Astrocyte of the spinal cord (primary cell): ENCODE results near the gene SCARF2.

Experiments
- DNase-seq: peaks from one replicate; pipeline ENCODE4 v3.0.0; 2011; ENCODE audit warnings: low read depth, low spot score
- H3K4me3 ChIP-seq: 2 replicates; pipeline ENCODE4 v1.5.1; 2011; ENCODE audit warnings: low read depth, mild to moderate bottlenecking, low read length, moderate library complexity
- CTCF ChIP-seq: IDR thresholded peaks from 2 replicates; pipeline ENCODE4 v1.5.1; 2012; ENCODE audit warnings: low read depth, mild to moderate bottlenecking, low read length, inconsistent platforms
- in situ Hi-C: cut with HindIII; loops from 2 replicates; pipeline ENCODE4 v1.10.0; 2017; ENCODE audit warnings: low sequenced_read_pairs

The SCARF2 gene

DNA sequence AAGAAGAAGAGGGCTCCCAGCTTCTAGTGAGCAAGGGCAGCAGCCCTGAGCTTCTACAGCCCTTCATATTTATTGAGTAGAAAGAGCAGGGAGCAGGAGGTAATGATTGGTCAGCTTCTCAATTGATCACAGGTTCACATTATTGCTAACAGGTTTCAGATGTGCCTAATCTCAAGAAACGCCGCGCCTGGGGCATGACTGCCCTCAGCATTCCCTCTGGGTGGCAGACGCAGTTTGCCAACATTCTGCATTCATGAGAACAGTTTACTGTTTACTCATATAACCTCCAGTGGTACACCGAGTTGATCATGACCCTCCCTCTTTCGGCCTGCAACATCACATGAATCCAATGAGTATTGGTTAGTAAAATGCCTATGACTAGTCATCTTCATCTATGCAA lies 48.3 kb downstream of the SCARF2 start:
- H3K4me3 ChIP-seq: no peak overlapping the region
- no peak for DNase-seq
- in situ Hi-C loops: no loop called here
- TF ChIP-seq CTCF: no peak

GRCh38 chr22:20388200-20388599 lies 49.4 kb downstream of the SCARF2 start:
- DNase-seq: no peak
- in situ Hi-C loops: no loop called here
- TF ChIP-seq CTCF: no peak
- no peak overlapping the region for H3K4me3 ChIP-seq

- no peak for DNase-seq
- TF ChIP-seq CTCF: no peak
- H3K4me3 ChIP-seq: no peak overlapping the region
- in situ Hi-C loops: no loop called here
Observed at GRCh38 chr22:20386972-20387371, 50.7 kb downstream of the SCARF2 start.

GRCh38 chr22:20386336-20386735 lies 51.3 kb downstream of the SCARF2 start:
- no peak for DNase-seq
- in situ Hi-C loops: no loop called here
- TF ChIP-seq CTCF: no peak
- H3K4me3 ChIP-seq: no peak overlapping the region

DNA sequence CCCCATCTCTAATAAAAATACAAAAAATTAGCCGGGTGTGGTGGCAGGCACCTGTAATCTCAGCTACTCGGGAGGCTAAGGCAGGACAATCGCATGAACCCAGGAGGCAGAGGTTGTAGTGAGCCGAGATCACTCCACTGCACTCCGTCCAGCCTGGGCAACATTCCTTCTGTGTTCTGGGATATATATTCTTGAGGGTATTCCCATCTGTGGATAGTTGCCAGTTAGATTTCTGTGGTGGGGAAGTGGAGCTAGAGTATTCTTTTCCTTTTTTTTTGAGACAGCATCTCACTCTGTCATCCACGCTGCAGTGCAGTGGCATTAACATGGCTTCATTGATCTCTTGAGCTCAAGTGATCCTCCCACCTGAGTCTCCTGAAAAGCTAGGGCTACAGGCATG lies 52.8 kb downstream of the SCARF2 start:
- H3K4me3 ChIP-seq: no peak overlapping the region
- no peak for DNase-seq
- no peak for TF ChIP-seq CTCF
- in situ Hi-C loops: no loop called here

- H3K4me3 ChIP-seq: no peak overlapping the region
- in situ Hi-C loops: no loop called here
- DNase-seq: no peak
- no peak for TF ChIP-seq CTCF
Observed at GRCh38 chr22:20384171-20384570, 53.5 kb downstream of the SCARF2 start.

GRCh38 chr22:20383538-20383937 lies 54.1 kb downstream of the SCARF2 start:
- no peak overlapping the region for H3K4me3 ChIP-seq
- in situ Hi-C loops: no loop called here
- no peak for DNase-seq
- no peak for TF ChIP-seq CTCF
